GM11168 (cell line): ENCODE measurements around the gene DRICH1.
"Not testable (repeated sequence)": the region's sequence is repeated elsewhere in the genome, so short reads cannot be mapped to it uniquely, and the experiment has no call there.

Experiments used
- in situ Hi-C: fragments of 300-500 bp; cut with MboI; formaldehyde crosslinking; loops from one replicate; pipeline ENCODE4 v1.12.0; 2022; ENCODE audit warnings: low sequenced_read_pairs; ENCODE audit not compliant: unreplicated experiment

Gene DRICH1

DNA sequence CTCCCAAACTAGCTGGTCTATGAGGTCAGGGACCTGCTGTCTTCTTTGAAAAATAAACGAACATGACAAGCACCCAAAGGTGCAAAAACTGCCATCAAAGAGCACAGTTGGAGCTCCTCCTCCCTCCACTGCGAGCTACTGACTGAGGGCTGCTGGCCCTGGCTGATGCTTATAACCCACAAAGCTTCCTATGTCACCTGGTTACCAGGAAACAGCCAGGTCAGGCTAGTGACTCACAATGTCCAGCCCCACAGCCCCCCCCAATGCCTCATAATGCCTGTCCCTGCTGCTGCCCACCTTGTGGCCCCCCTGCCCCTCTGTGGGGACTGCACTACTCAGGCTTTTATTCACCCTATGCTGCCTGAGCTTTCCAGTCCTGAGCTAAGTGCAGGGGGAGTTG is at the start of gene DRICH1:
TSS of gene DRICH1 (minus strand) at position 144 of the 400 bp plus-strand sequence. CDS start 298 bp downstream, outside the sequence.
- in situ Hi-C loops: loop anchor here (10.0 kb wide), 1 partner anchor 1693 kb away; no protein-coding TSS in a partner anchor

GRCh38 chr22:23681026-23681809 is 49.1 kb upstream of the DRICH1 start:
- in situ Hi-C loops: no loop called here

DNA sequence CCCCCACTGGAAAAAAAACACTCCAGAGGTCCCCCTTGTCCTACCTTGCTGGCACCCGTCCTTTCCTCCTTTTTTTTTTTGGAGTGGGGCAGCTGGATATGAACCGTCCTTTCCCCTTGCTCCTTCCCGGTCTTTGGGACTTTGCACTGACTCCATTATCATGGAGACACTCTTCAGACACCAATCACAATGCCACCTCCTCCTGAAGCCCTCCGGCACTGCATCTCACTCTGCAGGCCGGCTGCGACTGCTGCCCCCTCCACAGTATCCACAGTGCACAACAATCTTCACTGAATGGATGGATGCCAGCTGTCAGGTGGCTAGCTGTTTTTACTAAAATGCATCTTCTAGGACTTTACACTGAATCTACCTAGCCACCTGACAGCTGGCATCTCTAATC is 46.0 kb upstream of the DRICH1 start:
- in situ Hi-C loops: loop anchor here (10.0 kb wide), 1 partner anchor 927 kb away; the partner anchor contains the start of gene GGT1

DNA sequence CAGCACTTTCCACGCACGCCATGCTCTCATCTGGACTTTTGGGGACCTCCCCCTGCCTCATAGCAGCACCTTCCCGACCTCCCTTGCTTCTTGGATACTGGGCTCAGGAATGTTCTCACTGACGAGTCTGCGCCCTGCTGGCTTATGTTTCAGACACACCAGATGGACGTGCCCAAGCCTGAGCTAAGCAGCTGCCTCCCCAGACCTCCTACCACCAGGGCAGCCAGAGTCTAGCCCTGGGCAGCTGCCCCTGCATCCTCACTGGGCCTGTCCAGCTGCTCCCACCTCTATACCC is 45.5 kb upstream of the DRICH1 start:
- in situ Hi-C loops: loop anchor here (10.0 kb wide), 1 partner anchor 927 kb away; the partner anchor contains the start of gene GGT1

DNA sequence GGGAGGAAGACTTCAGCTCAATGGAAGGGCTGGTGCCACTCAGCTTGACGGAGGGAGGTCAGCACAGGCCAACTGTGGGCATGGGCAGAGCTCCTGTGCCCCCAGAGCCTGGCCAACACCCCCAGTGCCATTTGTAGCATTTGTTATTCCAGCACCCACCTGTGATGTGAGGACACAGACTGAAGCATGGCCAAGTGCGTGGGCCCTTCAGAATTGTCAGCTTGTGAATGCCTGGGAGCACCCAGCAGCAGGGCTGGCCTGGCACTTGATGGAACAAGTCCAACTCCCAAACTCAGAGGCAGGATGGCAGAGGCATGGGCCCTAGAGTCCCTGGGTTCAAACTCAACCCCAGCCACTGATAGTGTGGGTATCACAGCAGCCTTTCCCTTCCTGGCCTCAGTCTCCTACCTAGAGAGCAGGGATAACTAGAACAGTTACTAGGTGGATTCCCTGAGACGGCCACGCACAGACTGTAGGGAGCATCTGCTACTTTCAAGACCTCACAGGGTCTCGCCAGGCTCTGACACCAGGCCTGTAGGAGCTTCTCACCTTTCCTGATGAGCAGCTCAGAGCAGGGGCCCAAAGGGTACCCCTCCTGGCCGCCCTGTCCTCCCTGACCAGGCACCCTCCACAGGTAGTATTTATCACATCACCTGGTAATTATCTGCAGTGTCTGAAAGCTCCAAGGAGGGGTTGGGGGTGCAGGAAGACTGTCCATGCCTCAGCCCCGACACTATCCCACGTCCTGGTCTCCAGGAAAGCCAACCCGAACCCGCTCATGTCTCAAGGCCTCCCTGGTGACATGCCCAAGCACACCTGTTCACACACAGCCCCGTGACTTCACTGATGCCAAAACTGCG is 45.0 kb upstream of the DRICH1 start:
- in situ Hi-C loops: loop anchor here (10.0 kb wide), 1 partner anchor 928 kb away; the partner anchor contains the start of gene GGT1

DNA sequence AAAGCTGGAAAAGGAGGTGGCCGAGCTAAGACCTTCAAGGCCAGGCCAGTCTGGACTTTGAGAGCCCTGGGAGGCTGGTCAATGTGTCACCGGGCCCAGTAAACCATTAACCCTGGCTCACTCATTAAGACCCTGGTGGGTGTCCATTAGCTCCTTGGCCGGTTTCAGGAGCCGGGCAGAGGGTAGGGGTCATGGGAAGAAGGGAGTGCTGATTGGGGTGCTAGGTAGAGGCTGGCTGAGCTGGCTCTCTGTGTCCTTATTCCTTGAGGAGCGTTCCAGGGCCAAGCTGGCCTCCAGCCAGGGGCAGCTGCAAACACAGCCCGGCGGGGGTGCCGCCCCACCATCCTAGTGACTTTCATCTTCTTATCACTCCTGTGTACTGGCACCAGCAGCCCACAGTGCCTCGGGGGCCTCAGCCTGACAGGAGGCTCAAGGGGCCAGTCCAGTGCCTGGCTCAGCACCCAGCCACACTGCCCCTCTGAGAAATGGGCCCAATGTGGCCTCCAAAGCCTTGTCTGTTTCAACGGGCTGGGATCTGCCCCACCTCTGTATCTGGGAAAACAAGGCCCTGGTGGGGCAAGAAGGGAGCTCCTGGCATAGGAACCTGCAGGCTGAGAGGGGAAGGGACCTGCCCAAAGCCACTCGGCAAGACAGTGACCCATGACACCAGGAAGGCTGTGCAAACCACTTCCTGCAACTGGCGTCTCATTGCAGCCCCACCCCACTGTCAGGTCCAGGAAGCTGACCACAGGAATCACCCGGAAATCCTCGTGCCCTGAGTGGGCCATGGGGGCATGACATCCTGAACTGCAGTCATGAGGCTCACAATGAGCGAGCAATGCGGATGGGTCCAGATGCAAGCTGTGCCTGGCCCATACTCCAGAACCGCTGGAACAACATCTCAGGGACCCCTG is 43.6 kb upstream of the DRICH1 start:
- in situ Hi-C loops: loop anchor here (10.0 kb wide), 1 partner anchor 929 kb away; the partner anchor contains the start of gene GGT1

GRCh38 chr22:23674886-23675501 is 42.9 kb upstream of the DRICH1 start:
- in situ Hi-C loops: loop anchor here (10.0 kb wide), 1 partner anchor 930 kb away; the partner anchor contains the start of gene GGT1

DNA sequence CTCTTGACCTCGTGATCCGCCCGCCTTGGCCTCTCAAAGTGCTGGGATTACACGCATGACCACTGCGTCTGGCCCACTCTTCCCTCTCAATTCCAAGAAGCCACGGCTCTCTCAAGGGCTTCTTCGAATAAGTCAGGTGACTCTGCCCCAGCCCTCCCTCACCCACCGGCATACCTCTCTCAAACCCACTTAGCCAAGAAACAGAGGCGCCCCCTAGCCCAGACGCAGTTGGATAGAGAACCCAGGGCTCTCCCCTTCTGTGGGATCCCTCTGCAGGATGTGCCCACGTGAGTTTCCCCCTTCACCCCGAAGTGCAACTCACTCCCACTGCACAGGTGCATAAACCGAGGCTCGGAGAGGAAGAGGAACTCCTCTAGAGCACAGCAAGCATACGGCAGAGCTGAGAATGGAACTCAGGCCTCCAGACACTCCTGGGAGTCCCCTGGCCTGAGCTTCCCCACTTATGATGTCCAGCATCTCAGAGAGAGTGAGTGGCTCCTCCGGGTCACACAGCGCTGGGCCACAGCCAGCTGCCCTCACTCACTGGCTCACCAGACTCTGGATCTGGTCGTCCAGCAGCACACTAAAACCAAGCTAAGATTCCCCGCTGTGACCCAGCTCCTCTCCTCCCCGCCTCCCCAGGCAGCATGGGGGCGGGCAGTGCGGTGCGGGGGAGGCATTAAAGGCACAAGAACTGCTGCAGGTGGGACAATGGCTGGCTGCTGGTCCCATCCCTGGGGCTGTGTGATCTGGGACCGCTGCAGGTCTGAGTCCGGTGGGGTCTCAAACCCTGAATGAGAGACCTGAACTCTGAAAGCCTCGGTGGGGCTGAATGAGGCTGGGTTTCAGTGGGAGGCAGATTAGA is 41.9 kb upstream of the DRICH1 start:
- in situ Hi-C loops: loop anchor here (10.0 kb wide), 1 partner anchor 931 kb away; the partner anchor contains the start of gene GGT1

GRCh38 chr22:23673050-23673620 is 41.0 kb upstream of the DRICH1 start:
- in situ Hi-C loops: loop anchor here (10.0 kb wide), 1 partner anchor 932 kb away; the partner anchor contains the start of gene GGT1

- in situ Hi-C loops: loop anchor here (10.0 kb wide), 1 partner anchor 932 kb away; the partner anchor contains the start of gene GGT1
Observed at GRCh38 chr22:23672307-23673049, 40.4 kb upstream of the DRICH1 start.

- in situ Hi-C loops: loop anchor here (10.0 kb wide), 1 partner anchor 933 kb away; the partner anchor contains the start of gene GGT1
Observed at GRCh38 chr22:23671387-23671786, 39.3 kb upstream of the DRICH1 start.

- in situ Hi-C loops: loop anchor here (10.0 kb wide), 1 partner anchor 934 kb away; the partner anchor contains the start of gene GGT1
Observed at GRCh38 chr22:23670378-23671295, 38.5 kb upstream of the DRICH1 start.

- in situ Hi-C loops: not testable (repeated sequence)
Observed at GRCh38 chr22:23660381-23660780, 28.3 kb upstream of the DRICH1 start.

- in situ Hi-C loops: no loop called here
Observed at GRCh38 chr22:23657727-23658126, 25.6 kb upstream of the DRICH1 start.

- in situ Hi-C loops: no loop called here
Observed at GRCh38 chr22:23655891-23656475, 23.9 kb upstream of the DRICH1 start.

DNA sequence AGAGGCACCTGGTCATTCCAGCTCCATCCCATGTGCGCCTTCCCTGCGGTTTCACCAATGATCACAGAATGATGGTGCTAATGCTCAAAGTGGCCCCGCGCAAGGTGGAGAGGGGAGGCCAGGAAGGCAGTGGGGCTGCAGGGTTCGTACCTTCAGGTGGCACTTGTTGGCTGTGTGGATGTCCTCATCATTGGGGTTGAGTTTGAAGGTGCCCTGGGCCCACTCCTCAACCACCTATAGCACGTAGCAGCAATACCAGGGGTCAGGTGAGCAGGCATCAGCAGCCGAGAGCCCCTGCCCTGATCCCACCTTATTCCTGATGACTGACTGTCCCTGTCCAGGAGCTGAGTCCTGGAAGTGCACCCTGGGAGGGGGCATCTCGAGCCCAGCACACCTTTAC is 20.6 kb upstream of the DRICH1 start:
- in situ Hi-C loops: no loop called here
